Endothelial cell of umbilical vein (primary cell): ENCODE data around the gene ADAM23. TPM values are rescaled to one million over a fixed set of nuclear protein-coding genes. Genes with fewer than 3 reads are reported as not detected.

ENCODE experiments used
- BruUV-seq: library from RNA; stranded (reverse); fragments of 400-500 nt; replicated peaks from 2 replicates; lab custom pipeline; 2021; lab: Mats Ljungman, UMichigan
- CTCF ChIA-PET: fragments of 300-600, 350-600 bp; sonication (Branson Sonifier 250); formaldehyde crosslinking; loops from one replicate; lab custom pipeline; 2021; ENCODE audit warnings: antibody characterized with exemption, inconsistent platforms; lab: Charles Lee
- POLR2A ChIA-PET: fragments of 300-600, 350-600 bp; sonication (Branson Sonifier 250); formaldehyde crosslinking; loops from one replicate; lab custom pipeline; 2021; ENCODE audit warnings: antibody characterized with exemption, inconsistent platforms; lab: Charles Lee
- DNase-seq: peaks from one replicate; pipeline ENCODE4 v3.0.0-alpha.2; 2011; ENCODE audit warnings: low read depth, low spot score
- FAIRE-seq: peaks from 2 replicates; lab custom pipeline; 2011; peaks lifted over from hg19 to GRCh38; lab: Jason Lieb, UNC
- H2AFZ ChIP-seq: 2 replicates; pipeline ENCODE4 v1.6.0; 2012; ENCODE audit warnings: low read depth, low read length, control low read depth, inconsistent platforms
- H3K27ac ChIP-seq: 2 replicates; pipeline ENCODE4 v1.5.1; 2011; ENCODE audit warnings: low read depth, mild to moderate bottlenecking, control low read depth, low read length, moderate library complexity; ENCODE audit not compliant: insufficient read depth
- H3K27me3 ChIP-seq, 2 experiments: 2 replicates each; pipeline versions ENCODE4 v1.6.0 to v1.6.1; 2011; ENCODE audit warnings: low read length in 2 of 2, mixed read lengths in 1 of 2; ENCODE audit not compliant: control insufficient read depth in 2 of 2, insufficient read depth in 2 of 2
- H3K36me3 ChIP-seq, 2 experiments: 2 replicates in 1 of 2; 3 replicates in 1 of 2; pipeline ENCODE4 v1.5.1; 2011; ENCODE audit warnings: low read length in 2 of 2, mild to moderate bottlenecking in 1 of 2, moderate library complexity in 1 of 2; ENCODE audit not compliant: control insufficient read depth in 2 of 2, insufficient read depth in 2 of 2; ENCODE audit errors: extremely low read depth in 1 of 2
- H3K4me1 ChIP-seq: 3 replicates; pipeline ENCODE4 v1.5.1; 2011; ENCODE audit warnings: mild to moderate bottlenecking, low read length; ENCODE audit not compliant: control insufficient read depth, insufficient read depth; ENCODE audit errors: extremely low read depth
- H3K4me2 ChIP-seq: 2 replicates; pipeline ENCODE4 v1.6.1; 2011; ENCODE audit warnings: low read length, control low read depth, mixed read lengths; ENCODE audit not compliant: insufficient read depth
- H3K4me3 ChIP-seq, 3 experiments: fragments of 200-600 bp in 1 of 3; sonication (generic), shearing (Covaris generic) in 1 of 3; replicated peaks in 1 of 3; 2 replicates each; pipeline ENCODE4 v1.5.1; 2011 to 2016; ENCODE audit warnings: control low read depth in 3 of 3, low read length in 3 of 3, mild to moderate bottlenecking in 2 of 3, inconsistent platforms in 1 of 3, low read depth in 1 of 3, moderate library complexity in 1 of 3; ENCODE audit not compliant: insufficient read depth in 1 of 3
- H3K79me2 ChIP-seq: 2 replicates; pipeline ENCODE4 v1.6.0; 2012; ENCODE audit warnings: low read length, inconsistent platforms; ENCODE audit not compliant: control insufficient read depth, insufficient read depth
- H3K9ac ChIP-seq: replicated peaks from 2 replicates; pipeline ENCODE3; 2011; ENCODE audit warnings: low read length, control low read depth; ENCODE audit not compliant: insufficient read depth; ENCODE audit errors: extremely low read depth
- H3K9me1 ChIP-seq: replicated peaks from 3 replicates; pipeline ENCODE4 v1.6.0; 2011; ENCODE audit warnings: mild to moderate bottlenecking, low read length; ENCODE audit not compliant: control insufficient read depth, insufficient read depth; ENCODE audit errors: extremely low read depth
- H3K9me3 ChIP-seq: replicated peaks from 2 replicates; pipeline ENCODE4 v1.5.1; 2012; ENCODE audit warnings: low read length, inconsistent platforms; ENCODE audit not compliant: control insufficient read depth, insufficient read depth
- H4K20me1 ChIP-seq: replicated peaks from 2 replicates; pipeline ENCODE3; 2011; ENCODE audit warnings: mild to moderate bottlenecking, low read length; ENCODE audit not compliant: control insufficient read depth, insufficient read depth; ENCODE audit errors: extremely low read depth
- CTCF ChIP-seq, 2 donors: IDR thresholded peaks; 1 replicate in 1 of 2; 2 replicates in 1 of 2; pipeline ENCODE4 v1.5.1; 2011; ENCODE audit warnings: low read length in 2 of 2, mild to moderate bottlenecking in 2 of 2, moderate library complexity in 2 of 2, control low read depth in 1 of 2, inconsistent platforms in 1 of 2, low read depth in 1 of 2; ENCODE audit not compliant: insufficient read depth in 1 of 2; ENCODE audit errors: extremely low read depth in 1 of 2
- EZH2 ChIP-seq: IDR thresholded peaks from 2 replicates; pipeline ENCODE4 v1.6.1; 2012; ENCODE audit warnings: borderline replicate concordance, low read depth, mild to moderate bottlenecking, moderate library complexity, low read length, inconsistent platforms; ENCODE audit not compliant: severe bottlenecking
- FOS ChIP-seq: IDR thresholded peaks from 2 replicates; pipeline ENCODE4 v1.6.1; 2011; ENCODE audit warnings: mild to moderate bottlenecking, low read length, moderate library complexity, borderline replicate concordance; ENCODE audit not compliant: insufficient read depth
- GATA2 ChIP-seq: IDR thresholded peaks from 2 replicates; pipeline ENCODE4 v1.7.0; 2011; ENCODE audit warnings: low read depth, mild to moderate bottlenecking, moderate library complexity, mixed read lengths, low read length; ENCODE audit not compliant: insufficient read length, insufficient read depth
- MAX ChIP-seq: IDR thresholded peaks from 2 replicates; pipeline ENCODE4 v1.6.1; 2011; ENCODE audit not compliant: insufficient read depth, insufficient read length
- MYC ChIP-seq: IDR thresholded peaks from one replicate; pipeline ENCODE4 v1.6.1; 2011; ENCODE audit warnings: mild to moderate bottlenecking, low read depth, low read length
- POLR2A ChIP-seq: IDR thresholded peaks from 2 replicates; pipeline ENCODE4 v1.6.1; 2012; ENCODE audit warnings: low read depth, mild to moderate bottlenecking, control low read depth, low read length
- POLR2AphosphoS5 ChIP-seq: IDR thresholded peaks from 2 replicates; pipeline ENCODE4 v1.6.1; 2012; ENCODE audit warnings: low read depth, mild to moderate bottlenecking, control low read depth, low read length, moderate library complexity; ENCODE audit not compliant: insufficient read depth
- dilution Hi-C: fragments of 300-500 bp; cut with MboI; formaldehyde crosslinking; loops from one replicate; pipeline ENCODE4 v1.15.0; 2019; ENCODE audit warnings: low sequenced_read_pairs; ENCODE audit not compliant: extremely low pct_ligation_motif_present
- intact Hi-C: fragments of 100-400 bp; cut with micrococcal nuclease; formaldehyde crosslinking; loops from one replicate; pipeline ENCODE4 v1.10.0; 2022
- polyA plus RNA-seq, 4 experiments: library from polyadenylated mRNA; depleted of rRNA in 3 of 4; stranded (reverse) in 3 of 4; unstranded in 1 of 4; fragments of >200 nt; gene quantifications; 2 replicates each; pipeline versions ENCODE4 v1.2.1 to v1.2.3, GENCODE V29; 2011 to 2012; ENCODE audit warnings: missing spikeins in 1 of 4
- total RNA-seq: library from RNA; stranded (reverse); gene quantifications from 2 replicates; pipeline ENCODE4 v1.2.3, GENCODE V29; 2021

ADAM23 gene
- total and polyA plus RNA-seq, 2 donors (not counting 3 experiments of a cell fraction or from before 2014, with no cell fraction given) = 20.6 to 38.5 TPM

GRCh38 chr2:206423147-206423546 lies 20.2 kb upstream of the ADAM23 start:
- dilution Hi-C loops = no loop called here
- Histone ChIP-seq H3K9me3 (no peaks in the 10 kb centered on the region), H3K9ac (no peak overlapping the region), H3K79me2 (no peaks in the 10 kb centered on the region), H4K20me1 (no peaks in the 10 kb centered on the region), H3K9me1 (no peaks in the 10 kb centered on the region), H2AFZ (no peak overlapping the region), H3K4me1 (peaks cover 32% of the 10 kb centered on the region), H3K4me3 (no peak overlapping the region), H3K36me3 (no peaks in the 10 kb centered on the region), H3K4me2 (peak overlapping the region; percentile 77), H3K27me3 (no peaks in the 10 kb centered on the region), H3K27ac (peak overlapping the region; percentile 25)
- TF ChIP-seq POLR2A (no peak), MYC (no peak), MAX (no peak), CTCF (IDR thresholded peaks at IDR 0.05; ENCODE audit: extremely low read depth in 1 of 2, insufficient read depth in 1 of 2, low read depth in 1 of 2, low read length in 2 of 2) (no peak), EZH2 (no peak), POLR2AphosphoS5 (no peak), FOS (no peak), GATA2 (no peak)
- BruUV-seq = no TSS peak
- intact Hi-C loops = loop anchor here (5.0 kb wide), 1 partner anchor 146 kb away; no protein-coding TSS in a partner anchor
- peak; percentile 84 for FAIRE-seq
- ChIA-PET POLR2A (no interaction called here), CTCF (interaction anchor here (1.4 to 4.2 kb wide), 3 partner anchors 13 to 31 kb away, joined by 5 to 20 read pairs (median 9); partner anchors contain the start of gene ADAM23)
- peak; percentile 62 for DNase-seq
